NCI-H2029 (cell line): Measurements from ENCODE around the gene LANCL3.

ENCODE experiments used
- DNase-seq: peaks from one replicate; lab custom pipeline; 2025; lab: John Stamatoyannopoulos, UW

Gene LANCL3

DNA sequence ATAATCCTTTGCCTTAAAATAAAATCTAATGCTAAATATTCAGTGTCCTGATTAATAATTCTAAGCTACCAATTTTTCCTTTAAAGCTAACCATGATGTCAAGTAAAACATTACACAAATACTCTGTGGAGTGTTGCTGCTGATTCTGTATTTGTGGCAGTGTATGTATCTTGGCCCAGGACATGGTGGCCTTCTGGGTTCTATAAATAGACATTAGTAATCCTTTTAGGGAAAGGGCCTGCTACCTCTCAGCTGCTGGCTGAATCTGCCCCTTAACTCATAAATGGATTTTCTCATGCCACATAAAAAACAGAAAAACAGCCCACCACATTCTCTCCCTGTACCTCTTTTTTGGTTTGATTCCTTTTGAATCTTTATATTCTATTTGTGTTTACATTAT is 113.0 kb downstream of the LANCL3 start:
- peak; percentile 2 for DNase-seq

DNA sequence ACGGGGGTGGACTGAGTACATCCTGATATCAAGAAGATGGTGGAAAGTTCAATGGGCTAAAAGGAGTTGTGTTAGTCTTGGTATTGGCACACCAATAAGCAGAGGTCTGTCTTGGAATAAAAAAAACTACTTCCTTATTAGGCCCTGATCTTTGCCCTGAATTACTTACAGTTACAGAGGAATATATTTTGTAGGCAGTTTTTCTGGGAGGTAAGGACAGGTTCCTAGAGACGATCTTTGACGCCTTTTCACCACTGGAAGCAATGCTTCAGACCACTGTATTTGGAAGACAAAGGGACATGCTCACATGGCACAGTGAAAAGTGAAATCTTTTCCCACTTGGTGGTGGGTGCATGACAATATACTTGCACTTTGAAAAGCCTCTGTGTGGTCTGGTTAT is 113.5 kb downstream of the LANCL3 start:
- DNase-seq, result no peak

DNA sequence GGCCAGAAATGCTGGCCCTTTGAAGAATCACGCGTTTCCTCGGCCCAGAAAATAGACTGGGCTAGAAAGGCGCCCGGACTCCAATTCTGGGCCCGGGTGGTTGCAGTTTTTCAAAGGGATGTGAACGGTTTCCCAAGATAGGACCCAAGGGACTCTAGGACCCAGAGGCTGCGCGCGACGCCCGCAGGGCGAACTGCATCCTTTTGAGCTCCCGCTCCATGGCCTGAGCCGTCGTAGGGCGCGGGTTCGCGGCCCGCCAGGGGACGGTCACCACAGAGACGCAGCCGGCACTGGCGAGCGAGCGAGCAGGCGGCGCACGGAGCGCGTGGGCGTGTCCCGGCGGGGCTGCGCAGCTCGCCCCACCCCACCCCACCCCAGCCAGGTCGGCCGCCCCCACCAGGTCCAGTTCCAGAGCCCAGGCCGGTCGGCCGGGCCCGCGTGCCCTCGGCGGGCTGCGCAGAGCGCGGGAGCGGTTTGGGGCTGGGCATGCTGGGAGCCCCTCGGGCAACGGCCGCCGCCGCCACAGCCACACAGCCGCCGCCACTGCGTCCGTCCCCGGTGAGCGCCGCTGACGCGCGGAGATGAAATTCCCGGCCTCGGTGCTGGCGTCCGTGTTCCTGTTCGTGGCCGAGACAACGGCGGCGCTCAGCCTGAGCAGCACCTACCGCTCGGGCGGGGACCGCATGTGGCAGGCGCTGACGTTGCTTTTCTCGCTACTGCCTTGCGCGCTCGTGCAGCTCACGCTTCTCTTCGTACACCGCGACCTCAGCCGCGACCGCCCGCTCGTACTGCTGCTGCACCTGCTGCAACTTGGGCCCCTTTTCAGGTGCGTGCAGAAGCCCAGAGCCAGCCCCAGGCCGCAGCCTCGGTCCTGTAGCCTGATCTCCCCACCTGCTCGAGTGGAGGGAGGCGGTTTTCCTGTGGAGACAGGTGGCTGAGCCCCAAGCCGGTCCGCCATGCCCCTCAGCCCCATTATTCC is 114.2 kb downstream of the LANCL3 start, which contains the start of gene XK:
Gene XK, plus strand, starts transcription at position 411 of the 979 bp plus-strand sequence. Its CDS starts 171 bp downstream, at position 582.
- peak; percentile 29 for DNase-seq

DNA sequence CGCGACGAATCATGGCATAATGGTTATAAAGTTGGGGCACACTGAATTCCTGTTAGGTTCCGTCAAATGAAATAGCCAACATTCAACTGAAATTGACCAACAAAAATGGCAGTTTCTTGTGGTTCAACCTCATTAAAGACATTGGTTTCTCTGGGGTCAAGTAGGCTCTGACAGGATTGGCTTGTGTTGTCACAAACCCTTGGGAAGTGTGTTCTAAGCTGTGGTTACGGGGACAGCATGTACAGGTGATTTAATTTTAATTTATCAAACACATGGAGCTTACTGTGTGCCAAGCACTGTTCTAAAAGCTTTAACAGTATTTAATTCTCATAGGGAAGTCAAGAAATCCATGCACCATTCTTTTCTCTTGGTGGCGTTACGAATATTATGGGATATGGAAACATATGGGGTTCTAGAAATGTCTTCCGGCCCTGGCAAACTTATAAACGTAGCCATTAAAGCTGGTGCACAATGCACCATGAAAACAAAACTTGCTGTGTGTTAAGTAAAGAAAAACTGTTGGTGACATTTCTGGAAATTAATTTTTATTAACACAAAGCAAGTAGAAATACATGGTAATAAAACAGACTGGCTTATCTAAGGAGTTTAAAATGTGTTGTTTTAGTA is 115.0 kb downstream of the LANCL3 start:
- DNase-seq, result no peak

DNA sequence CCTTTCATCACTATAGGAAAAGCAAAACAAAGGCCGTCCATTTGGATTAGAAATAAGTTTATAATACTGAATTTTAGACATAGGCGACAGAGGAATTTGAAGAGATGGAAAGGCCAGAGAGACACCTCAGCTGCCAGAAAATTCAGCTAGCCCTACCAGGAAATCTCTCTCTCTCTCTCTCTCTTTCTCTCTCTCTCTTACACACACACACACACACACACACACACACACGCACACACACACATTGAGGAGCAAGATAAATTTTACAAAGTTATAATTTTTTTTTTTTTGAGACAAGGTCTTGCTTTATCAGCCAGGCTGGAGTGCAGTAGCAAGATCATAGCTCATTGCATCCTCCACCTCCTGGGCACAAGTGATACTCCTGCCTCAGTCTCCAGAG is 115.5 kb downstream of the LANCL3 start:
- no peak for DNase-seq

DNA sequence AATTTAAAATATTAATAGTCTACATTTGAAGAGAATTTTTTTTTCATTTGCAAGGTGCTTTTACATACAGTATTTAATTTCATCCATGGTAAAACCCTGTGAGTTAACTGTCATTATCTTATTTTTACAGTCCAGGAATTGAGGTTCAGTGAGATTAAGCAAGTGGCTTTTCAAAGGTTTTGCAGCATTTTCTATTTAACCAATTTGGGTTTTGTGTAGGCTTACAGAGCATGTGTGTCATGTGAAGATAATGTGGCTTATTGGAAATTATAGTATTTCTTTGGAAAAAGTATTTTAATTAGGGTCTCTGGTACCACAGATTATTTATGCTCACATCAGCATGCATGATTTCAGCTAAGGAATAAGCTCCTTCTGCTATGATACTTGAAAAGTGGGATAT is 118.7 kb downstream of the LANCL3 start:
- no peak for DNase-seq

DNA sequence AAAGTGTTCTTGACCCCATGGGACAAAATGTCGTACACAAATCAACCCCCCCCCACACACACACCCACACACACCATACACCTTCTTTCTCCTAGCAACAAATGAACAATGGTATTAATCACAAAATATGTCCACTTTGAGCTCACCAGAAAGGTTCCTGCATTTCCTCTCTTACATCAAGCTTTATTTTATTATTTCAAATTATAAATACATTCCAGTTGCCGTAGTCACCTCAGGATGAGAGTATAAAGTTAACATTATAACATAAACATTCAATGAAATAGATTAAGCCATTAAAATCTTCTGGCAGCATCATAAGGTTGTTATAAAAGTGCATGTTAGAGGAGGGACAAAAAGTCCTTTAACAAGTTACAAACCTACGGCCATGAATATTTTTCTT is 121.5 kb downstream of the LANCL3 start:
- no peak for DNase-seq

DNA sequence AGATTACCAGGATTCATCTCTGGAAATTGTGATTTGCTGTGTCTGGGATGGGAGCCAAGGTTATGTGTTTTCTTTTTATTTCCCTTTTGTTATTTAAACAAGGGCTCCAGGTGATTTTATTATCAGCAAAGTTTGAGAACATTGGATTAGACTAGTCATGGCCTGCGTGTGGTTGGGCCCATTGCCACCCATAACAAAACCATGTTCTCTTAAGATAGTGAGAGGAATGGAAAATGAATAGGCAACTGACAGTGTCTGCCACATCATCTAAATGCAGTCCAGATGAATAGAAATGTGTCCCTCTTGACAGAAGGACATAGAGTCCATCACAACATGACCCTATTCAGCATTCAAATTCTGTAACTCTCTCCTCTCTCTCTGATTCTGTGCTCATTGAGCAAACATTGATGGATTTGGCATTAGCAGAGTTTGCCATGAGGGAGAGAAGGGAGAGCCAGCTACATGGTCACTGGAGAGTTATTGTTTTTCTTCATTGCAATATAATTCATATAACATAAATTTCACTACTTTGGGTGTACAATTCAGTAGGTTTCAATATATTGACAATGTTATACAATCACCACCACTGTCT is 125.8 kb downstream of the LANCL3 start:
- peak; percentile 6 for DNase-seq

DNA sequence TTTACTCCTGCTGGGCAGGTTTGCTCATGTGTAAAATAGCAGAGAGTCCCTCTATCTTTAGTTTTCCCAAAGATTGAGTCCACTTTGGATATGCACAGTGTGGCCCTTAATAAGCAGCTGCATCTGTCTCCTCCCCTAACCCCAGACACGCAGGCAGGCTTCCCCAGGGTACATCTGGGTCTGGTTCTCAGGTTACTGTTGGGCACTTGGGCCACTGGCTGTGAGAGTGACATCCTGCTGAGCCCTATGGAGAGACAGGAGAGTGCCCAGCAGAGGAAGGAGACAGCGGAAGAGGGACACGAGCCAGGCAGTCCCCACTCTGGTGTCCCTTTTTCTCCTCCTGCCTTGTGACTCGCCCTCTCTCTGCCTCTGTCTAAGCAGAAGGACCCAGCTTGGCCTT is 130.1 kb downstream of the LANCL3 start:
- peak; percentile 40 for DNase-seq

DNA sequence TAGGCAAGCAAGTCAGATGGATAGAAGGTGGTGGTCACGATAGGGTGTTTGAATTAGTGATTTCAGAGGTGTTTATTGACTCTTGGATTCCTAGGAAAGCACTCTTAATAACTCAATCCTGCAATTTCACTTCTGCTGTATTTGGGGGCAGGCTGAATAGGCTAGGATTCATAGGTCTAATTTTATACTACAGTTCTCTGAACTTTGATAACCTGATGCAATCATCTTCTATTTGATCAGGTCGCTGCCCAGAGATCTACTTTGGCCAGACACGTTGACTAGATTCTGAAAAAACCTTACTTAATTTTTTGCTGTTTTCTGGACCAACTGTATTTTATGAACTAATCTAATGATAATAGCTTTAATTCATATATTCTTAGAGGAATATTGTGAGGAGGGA is 140.5 kb downstream of the LANCL3 start:
- DNase-seq, result no peak

DNA sequence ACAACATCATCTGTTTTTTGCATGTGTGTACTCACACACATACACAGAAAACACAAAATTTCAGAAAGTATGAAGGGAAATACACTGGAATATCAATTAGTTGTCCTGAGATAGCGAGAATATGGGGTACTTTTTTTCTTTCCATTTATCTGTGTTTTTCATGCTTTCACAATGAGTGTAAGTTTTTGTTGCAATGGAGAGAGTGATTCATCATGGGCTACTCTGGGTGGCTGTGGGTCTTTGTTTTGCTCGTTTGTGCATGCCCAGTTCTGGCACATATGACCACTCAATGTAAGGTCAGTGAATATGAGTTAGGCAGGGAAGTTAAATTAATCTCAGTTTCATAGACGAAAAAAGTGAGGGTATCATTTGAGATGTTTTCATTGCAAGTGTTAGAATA is 141.0 kb downstream of the LANCL3 start:
- no peak for DNase-seq

DNA sequence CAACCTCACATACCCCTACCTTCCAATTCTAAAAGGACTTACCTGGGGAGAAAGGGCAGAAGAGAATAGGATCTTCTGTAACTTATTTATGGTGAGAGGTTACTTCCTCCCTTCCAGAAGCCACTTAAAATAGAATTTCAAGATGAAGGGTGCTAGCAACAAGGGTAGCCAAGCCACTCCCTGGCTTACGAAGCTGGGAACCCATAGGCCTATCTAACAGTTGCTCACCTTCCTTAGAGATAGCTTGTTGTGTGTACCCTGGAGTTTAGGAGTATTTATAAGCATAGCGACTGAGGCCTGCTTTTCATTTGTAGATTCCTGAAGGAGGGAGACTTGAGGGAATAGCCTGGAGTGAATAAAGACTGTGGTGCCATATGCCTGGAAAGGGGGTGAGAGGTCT is 143.0 kb downstream of the LANCL3 start:
- DNase-seq, result no peak

DNA sequence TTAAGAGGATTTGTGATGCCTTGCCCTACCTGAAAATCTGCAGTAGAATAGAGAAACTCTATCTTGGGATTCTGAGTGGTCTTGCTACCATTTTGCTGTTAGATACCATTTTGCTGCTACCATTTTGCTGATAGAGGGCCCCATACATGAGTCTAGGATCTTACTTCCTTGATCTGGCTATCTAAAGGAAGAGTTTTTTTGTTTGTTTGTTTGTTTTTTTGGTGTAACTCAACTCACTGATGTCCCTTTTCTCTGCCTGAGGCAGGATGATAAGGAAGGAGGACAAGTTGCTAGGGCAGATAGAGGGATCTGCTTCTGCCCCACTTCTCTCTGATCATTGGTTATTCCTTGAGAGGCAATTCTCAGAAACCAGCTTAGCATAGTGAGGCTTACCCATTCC is 145.1 kb downstream of the LANCL3 start:
- no peak for DNase-seq

DNA sequence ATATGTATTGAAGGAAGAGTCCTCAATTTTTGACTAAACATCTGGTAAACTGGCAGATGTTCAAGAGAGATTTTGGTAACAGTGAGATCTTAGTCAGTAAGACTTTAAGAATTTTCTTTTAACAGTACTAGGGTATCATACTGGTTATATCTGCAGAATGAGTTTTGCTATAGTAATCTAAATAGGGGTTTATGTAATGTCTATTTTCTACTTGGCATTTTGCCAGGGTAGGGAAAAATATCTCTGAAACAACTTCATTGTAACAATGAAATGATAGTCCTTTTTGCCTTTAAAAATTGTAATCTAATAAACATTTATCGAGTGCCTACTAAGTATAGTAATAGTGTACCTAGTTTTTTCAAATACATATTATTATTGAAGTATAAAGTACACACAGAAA is 146.2 kb downstream of the LANCL3 start:
- DNase-seq, result no peak

DNA sequence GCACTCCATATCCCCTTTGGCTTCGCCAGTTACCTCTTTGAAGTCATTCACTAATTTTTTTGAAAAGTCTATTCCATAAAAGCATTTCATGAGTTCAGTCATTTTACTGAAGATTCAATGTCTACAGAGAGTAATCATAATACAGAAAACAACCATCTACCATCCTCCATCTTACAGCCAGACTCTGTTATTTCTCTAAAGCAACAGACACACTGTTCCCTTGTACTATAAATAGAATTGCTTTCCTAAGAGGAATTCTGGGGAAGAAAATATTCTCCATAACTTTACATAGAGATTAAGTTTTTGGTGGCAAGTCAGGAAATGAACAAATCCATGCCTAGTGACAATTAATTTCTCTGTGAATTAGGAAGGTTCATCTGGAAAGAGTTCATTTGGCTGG is 151.1 kb downstream of the LANCL3 start:
- DNase-seq, result no peak

DNA sequence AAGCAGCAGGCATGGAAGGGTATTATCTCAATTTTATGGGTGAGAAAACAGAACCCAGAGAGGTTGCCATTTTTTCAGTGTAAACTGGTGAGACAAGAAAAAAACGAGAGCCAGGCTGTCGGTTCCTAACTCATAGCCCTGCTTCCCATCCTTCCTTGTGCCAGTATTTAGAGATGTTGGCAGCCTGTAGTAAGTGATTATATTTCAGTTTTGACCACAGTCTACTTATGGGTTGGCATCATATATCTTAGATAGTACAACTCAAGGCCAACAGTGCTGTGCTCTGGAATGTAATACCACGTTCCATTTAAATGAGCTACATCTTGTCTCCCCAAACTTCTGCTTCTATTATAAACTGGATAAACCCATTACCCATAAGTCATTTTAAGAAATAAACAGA is 154.9 kb downstream of the LANCL3 start:
- DNase-seq, result no peak
